Vein endothelial cell (primary cell): ENCODE measurements around the gene PUS3. TPM values are rescaled to one million over a fixed set of nuclear protein-coding genes. Genes with fewer than 3 reads are reported as not detected.

Experiments used
- total RNA-seq: library from RNA; depleted of rRNA; stranded (reverse); fragments of >200 nt; gene quantifications from 2 replicates; pipeline ENCODE4 v1.2.3, GENCODE V29; 2012

PUS3 gene
- total RNA-seq: 12.0 and 14.7 TPM in 2 replicates

GRCh38 chr11:125902927-125903710 lies at the start of gene PUS3:
PUS3 (minus strand) TSS chr11:125903206; CDS start chr11:125896284, 6,922 bp downstream.

GRCh38 chr11:125945797-125946520 lies 43.0 kb upstream of the PUS3 start, which contains the start of gene VSIG10L2:
VSIG10L2 (plus strand) TSS chr11:125946044; CDS start chr11:125946056, 12 bp downstream.

GRCh38 chr11:125903711-125904659 lies 979 bp upstream of the PUS3 start, which contains the start of gene DDX25:
DDX25 (plus strand) TSS chr11:125904508; CDS start chr11:125904518, 10 bp downstream.

GRCh38 chr11:125887373-125888324 lies 15.4 kb downstream of the PUS3 start, which contains the start of gene HYLS1:
HYLS1 (plus strand) TSS chr11:125887668; CDS start chr11:125899369, 11,701 bp downstream.

Other genes starting within 250 kb of the PUS3 start
- not detected in 2 replicates for gene ACRV1, start 222.4 kb downstream of the PUS3 start, total RNA-seq
- gene PATE1, start 156.9 kb downstream of the PUS3 start, total RNA-seq: not detected in 2 replicates
- 0.19 and 0.65 TPM in 2 replicates for gene PATE2, start 124.4 kb downstream of the PUS3 start, total RNA-seq
- gene PATE3, start 115.1 kb downstream of the PUS3 start, total RNA-seq: not detected in 2 replicates
- not detected in 2 replicates for gene PATE4, start 69.9 kb downstream of the PUS3 start, total RNA-seq
- gene HYLS1, start 15.5 kb downstream of the PUS3 start, total RNA-seq: 7.5 and 9.7 TPM in 2 replicates
- gene DDX25, start 1.3 kb upstream of the PUS3 start, total RNA-seq: not detected in 2 replicates
- gene VSIG10L2, start 42.8 kb upstream of the PUS3 start, total RNA-seq: not detected in 2 replicates
- 3.3 and 4.7 TPM in 2 replicates for gene CDON, start 159.7 kb upstream of the PUS3 start, total RNA-seq